Umbilical cord (tissue), 2 donors: ENCODE results near the gene CTIF. TPM values are rescaled to one million over a fixed set of nuclear protein-coding genes. Genes with fewer than 3 reads are reported as not detected.

Experiments used
- DNase-seq: peaks from one replicate; pipeline ENCODE4 v3.0.0-alpha.2; 2015; ENCODE audit warnings: low spot score
- total RNA-seq: library from RNA; depleted of rRNA; stranded (reverse); fragments of >200 nt; gene quantifications from one replicate; pipeline ENCODE4 v1.2.3, GENCODE V29; 2014; ENCODE audit warnings: low replicate concordance; ENCODE audit not compliant: insufficient read depth

The CTIF gene
- total RNA-seq, 1 donor from 2014 or later = 39.7 TPM

GRCh38 chr18:48533340-48534070 lies 5.3 kb upstream of the CTIF start:
- no peak for DNase-seq

- peak; percentile 31 for DNase-seq
Observed at GRCh38 chr18:48534364-48534763, 4.5 kb upstream of the CTIF start.

GRCh38 chr18:48535956-48536355 lies 2.9 kb upstream of the CTIF start:
- DNase-seq = no peak

GRCh38 chr18:48536516-48536915 lies 2.3 kb upstream of the CTIF start:
- no peak for DNase-seq

- DNase-seq = peak; percentile 71
Observed at GRCh38 chr18:48539406-48540250, 797 bp downstream of the CTIF start.

GRCh38 chr18:48540251-48541025 lies 1.6 kb downstream of the CTIF start:
- DNase-seq = peak; percentile 56

- DNase-seq = peak; percentile 87
Observed at GRCh38 chr18:48541026-48541746, 2.4 kb downstream of the CTIF start.

GRCh38 chr18:48541747-48542400 lies 3.0 kb downstream of the CTIF start:
- DNase-seq = no peak

GRCh38 chr18:48542513-48543181 lies 3.8 kb downstream of the CTIF start:
- DNase-seq = no peak

- DNase-seq = no peak
Observed at GRCh38 chr18:48543228-48543627, 4.4 kb downstream of the CTIF start.

GRCh38 chr18:48544116-48544515 lies 5.3 kb downstream of the CTIF start:
- no peak for DNase-seq

- DNase-seq = no peak
Observed at GRCh38 chr18:48544661-48545415, 6.0 kb downstream of the CTIF start.

- peak; percentile 74 for DNase-seq
Observed at GRCh38 chr18:48545757-48546321, 7.0 kb downstream of the CTIF start.

- DNase-seq = peak; percentile 81
Observed at GRCh38 chr18:48546396-48546795, 7.6 kb downstream of the CTIF start.

- DNase-seq = no peak
Observed at GRCh38 chr18:48547531-48547981, 8.7 kb downstream of the CTIF start.

- peak; percentile 72 for DNase-seq
Observed at GRCh38 chr18:48548011-48548771, 9.4 kb downstream of the CTIF start.

- no peak for DNase-seq
Observed at GRCh38 chr18:48548921-48549320, 10.1 kb downstream of the CTIF start.

- DNase-seq = no peak
Observed at GRCh38 chr18:48550101-48550729, 11.4 kb downstream of the CTIF start.
